H1 (cell line): ENCODE data around the gene CDK12. TPM values are rescaled to one million over a fixed set of nuclear protein-coding genes. Genes with fewer than 3 reads are reported as not detected.

Source experiments
- CTCF ChIA-PET: fragments of 300-600 bp; sonication (Branson Sonifier 250); formaldehyde crosslinking; loops from one replicate; lab custom pipeline; 2021; ENCODE audit not compliant: partially characterized antibody; lab: Charles Lee
- POLR2A ChIA-PET: fragments of 300-600 bp; sonication (Branson Sonifier 250); formaldehyde crosslinking; loops from one replicate; lab custom pipeline; 2021; ENCODE audit warnings: inconsistent platforms; ENCODE audit not compliant: partially characterized antibody; lab: Charles Lee
- DNase-seq, 2 experiments: peaks; one replicate each; pipeline versions ENCODE4 v3.0.0 to v3.0.0-alpha.2; 2010 to 2022; ENCODE audit warnings: low spot score in 2 of 2, low read depth in 1 of 2, mixed read lengths in 1 of 2
- FAIRE-seq: peaks from 2 replicates; lab custom pipeline; 2011; peaks lifted over from hg19 to GRCh38; lab: Jason Lieb, UNC
- H2AFZ ChIP-seq: 2 replicates; pipeline ENCODE4 v1.8.1; 2012; ENCODE audit warnings: low read length, inconsistent platforms
- H2AK5ac ChIP-seq: 2 replicates; pipeline ENCODE4 v1.6.1; 2013; ENCODE audit warnings: low read depth, low read length
- H2BK120ac ChIP-seq: replicated peaks from 2 replicates; pipeline ENCODE3; 2013; ENCODE audit warnings: low read depth, low read length, inconsistent platforms
- H2BK12ac ChIP-seq: 2 replicates; pipeline ENCODE4 v1.6.1; 2013; ENCODE audit warnings: low read depth, low read length
- H2BK15ac ChIP-seq: 2 replicates; pipeline ENCODE4 v1.6.1; 2013; ENCODE audit warnings: low read length
- H2BK20ac ChIP-seq: 2 replicates; pipeline ENCODE4 v1.6.1; 2013; ENCODE audit warnings: low read length
- H2BK5ac ChIP-seq: 2 replicates; pipeline ENCODE4 v1.6.1; 2013; ENCODE audit warnings: low read depth, low read length
- H3K14ac ChIP-seq: 2 replicates; pipeline ENCODE4 v1.6.1; 2013; ENCODE audit warnings: inconsistent platforms; ENCODE audit not compliant: insufficient read length
- H3K18ac ChIP-seq: 2 replicates; pipeline ENCODE4 v1.6.1; 2013; ENCODE audit warnings: low read length; ENCODE audit errors: extremely low read depth
- H3K23ac ChIP-seq: 2 replicates; pipeline ENCODE4 v1.6.1; 2013; ENCODE audit warnings: inconsistent platforms; ENCODE audit not compliant: insufficient read length
- H3K23me2 ChIP-seq: 2 replicates; pipeline ENCODE4 v1.6.1; 2013; ENCODE audit warnings: low read depth, low read length
- H3K27ac ChIP-seq: 2 replicates; pipeline ENCODE4 v1.6.1; 2011; ENCODE audit warnings: low read depth, low read length, inconsistent platforms
- H3K27me3 ChIP-seq, 4 experiments: replicated peaks in 1 of 4; 1 replicate in 1 of 4; 2 replicates in 3 of 4; pipeline versions ENCODE4 v1.6.1 to v1.8.1; 2011 to 2013; ENCODE audit warnings: low read length in 3 of 4, mild to moderate bottlenecking in 3 of 4, inconsistent platforms in 2 of 4, mixed read lengths in 2 of 4, moderate library complexity in 1 of 4; ENCODE audit not compliant: control insufficient read depth in 3 of 4, insufficient read depth in 3 of 4; ENCODE audit errors: extremely low read depth in 1 of 4
- H3K36me3 ChIP-seq, 4 experiments: 2 replicates each; pipeline versions ENCODE4 v1.6.1 to v1.8.1; 2011 to 2013; ENCODE audit warnings: mild to moderate bottlenecking in 4 of 4, low read length in 3 of 4, moderate library complexity in 2 of 4, control low read depth in 1 of 4, inconsistent platforms in 1 of 4; ENCODE audit not compliant: insufficient read depth in 4 of 4, control insufficient read depth in 2 of 4
- H3K4ac ChIP-seq: replicated peaks from 2 replicates; pipeline ENCODE3; 2013; ENCODE audit warnings: low read length, low read depth, mixed read lengths, inconsistent platforms; ENCODE audit not compliant: insufficient read length
- H3K4me1 ChIP-seq, 4 experiments: replicated peaks in 1 of 4; 1 replicate in 1 of 4; 2 replicates in 3 of 4; pipeline versions ENCODE4 v1.6.1 to v1.8.1; 2011 to 2013; ENCODE audit warnings: low read length in 3 of 4, inconsistent platforms in 2 of 4, mixed read lengths in 1 of 4; ENCODE audit not compliant: insufficient read depth in 4 of 4, control insufficient read depth in 3 of 4
- H3K4me2 ChIP-seq, 2 experiments: 2 replicates each; pipeline versions ENCODE4 v1.6.1 to v1.8.1; 2011 to 2013; ENCODE audit warnings: low read depth in 2 of 2, low read length in 2 of 2, control low read depth in 1 of 2, inconsistent platforms in 1 of 2, mild to moderate bottlenecking in 1 of 2; ENCODE audit not compliant: insufficient read depth in 1 of 2
- H3K4me3 ChIP-seq, 4 experiments: fragments of 200-600, 300-600 bp in 1 of 4; sonication (generic), shearing (Covaris generic), sonication (Bioruptor Twin) in 1 of 4; 2 replicates each; pipeline versions ENCODE4 v1.5.1 to v1.8.1; 2011 to 2016; ENCODE audit warnings: low read length in 4 of 4, low read depth in 3 of 4, control low read depth in 2 of 4, inconsistent platforms in 2 of 4, mild to moderate bottlenecking in 2 of 4, mixed read lengths in 1 of 4, moderate library complexity in 1 of 4; ENCODE audit not compliant: insufficient read depth in 2 of 4; ENCODE audit errors: extremely low read depth in 1 of 4
- H3K56ac ChIP-seq: replicated peaks from 2 replicates; pipeline ENCODE3; 2013; ENCODE audit warnings: low read depth, mild to moderate bottlenecking, mixed read lengths, low read length, inconsistent platforms; ENCODE audit not compliant: insufficient read length
- H3K79me1 ChIP-seq: 2 replicates; pipeline ENCODE4 v1.6.1; 2013; ENCODE audit warnings: low read depth, low read length, control low read depth
- H3K79me2 ChIP-seq, 2 experiments: 2 replicates each; pipeline versions ENCODE4 v1.6.1 to v1.8.1; 2012 to 2013; ENCODE audit warnings: low read length in 2 of 2, mild to moderate bottlenecking in 2 of 2, inconsistent platforms in 1 of 2; ENCODE audit not compliant: insufficient read depth in 2 of 2, control insufficient read depth in 1 of 2
- H3K9ac ChIP-seq, 4 experiments: replicated peaks in 1 of 4; 1 replicate in 1 of 4; 2 replicates in 3 of 4; pipeline versions ENCODE4 v1.6.1 to v1.8.1; 2011 to 2013; ENCODE audit warnings: low read depth in 3 of 4, low read length in 3 of 4, control low read depth in 2 of 4, mild to moderate bottlenecking in 2 of 4, moderate library complexity in 2 of 4, inconsistent platforms in 1 of 4; ENCODE audit errors: extremely low read depth in 1 of 4
- H3K9me3 ChIP-seq, 2 experiments: 2 replicates each; pipeline versions ENCODE4 v1.6.1 to v1.8.1; 2012 to 2013; ENCODE audit warnings: mild to moderate bottlenecking in 2 of 2, moderate library complexity in 2 of 2, control low read depth in 1 of 2, inconsistent platforms in 1 of 2, low read depth in 1 of 2, low read length in 1 of 2, mixed read lengths in 1 of 2; ENCODE audit not compliant: insufficient read depth in 2 of 2
- H4K20me1 ChIP-seq, 2 experiments: replicated peaks in 1 of 2; 2 replicates each; pipeline versions ENCODE3 to v1.8.1; 2011 to 2013; ENCODE audit warnings: inconsistent platforms in 2 of 2, low read length in 2 of 2, mild to moderate bottlenecking in 1 of 2; ENCODE audit not compliant: insufficient read depth in 2 of 2, control insufficient read depth in 1 of 2
- H4K5ac ChIP-seq: 2 replicates; pipeline ENCODE4 v1.6.1; 2013; ENCODE audit warnings: low read length, low read depth, mixed read lengths, inconsistent platforms; ENCODE audit not compliant: insufficient read length
- H4K8ac ChIP-seq: 2 replicates; pipeline ENCODE4 v1.8.0; 2013; ENCODE audit warnings: mild to moderate bottlenecking, moderate library complexity, low read length, inconsistent platforms; ENCODE audit not compliant: insufficient read depth; ENCODE audit errors: extremely low read depth
- H4K91ac ChIP-seq: replicated peaks from 2 replicates; pipeline ENCODE3; 2013; ENCODE audit warnings: low read length, mixed read lengths, inconsistent platforms; ENCODE audit not compliant: insufficient read length
- BCL11A ChIP-seq, 2 experiments: IDR thresholded peaks; one replicate each; pipeline ENCODE4 v1.6.1; 2011; ENCODE audit warnings: low read depth in 2 of 2, low read length in 2 of 2, mild to moderate bottlenecking in 2 of 2
- E2F6 ChIP-seq: IDR thresholded peaks from 2 replicates; pipeline ENCODE4 v1.6.1; 2012; ENCODE audit warnings: inconsistent platforms
- WGBS, 2 experiments: shearing (Covaris generic) in 1 of 2; methylation state at CpG; one replicate each; pipeline versions ENCODE4 v1.1.6 to v1.1.7; 2013 to 2015; ENCODE audit warnings: low lambda C conversion rate in 2 of 2, mixed read lengths in 2 of 2, inconsistent platforms in 1 of 2, low coverage in 1 of 2, missing lambda C conversion rate in 1 of 2; ENCODE audit not compliant: insufficient replicate concordance in 2 of 2, insufficient coverage in 1 of 2, insufficient read length in 1 of 2; ENCODE audit errors: extremely low coverage in 1 of 2, missing lambda C conversion rate in 1 of 2; 5-methylcytosine and 5-hydroxymethylcytosine counted together
- polyA plus RNA-seq, 7 experiments: library from polyadenylated mRNA; depleted of rRNA in 3 of 7; stranded (reverse) in 5 of 7; unstranded in 2 of 7; fragments of >200 nt in 5 of 7; fragments of 200-250 nt in 2 of 7; gene quantifications; 1 replicate in 5 of 7; 2 replicates in 1 of 7; 4 replicates in 1 of 7; pipeline versions ENCODE4 v1.2.1 to v1.2.3, GENCODE V29; 2011 to 2013; ENCODE audit warnings: missing spikeins in 2 of 7, mixed read lengths in 2 of 7
- total RNA-seq: library from RNA; stranded (reverse); fragmentation: NEBNext Ultra II Directional; extraction: Animal tissue kit (Norgen Biotek cat#: 25700); gene quantifications from 2 replicates; pipeline ENCODE4 v1.2.1, GENCODE V29; 2021

The CDK12 gene
- total and polyA plus RNA-seq, 2 of the 8 experiments (the other 6 are each of a cell fraction or from before 2014, with no cell fraction given), result 14.8 to 70.3 TPM

- Histone ChIP-seq H3K79me1 (no peaks in the 10 kb centered on the region), H3K27me3 (peaks cover 0 to 4% (median 2%) of the 10 kb centered on the region in 4 experiments; a peak in 3 of 7 replicates), H3K4ac (peak overlapping the region; percentile 24), H3K23me2 (peaks cover 2% of the 10 kb centered on the region; the same call in 1 of the 2 replicates), H2BK15ac (peak overlapping the region; percentile 89; the same call in 1 of the 2 replicates), H3K36me3 (no peaks in the 10 kb centered on the region), H2BK5ac (no peak overlapping the region; the same call in 1 of the 2 replicates), H2BK12ac (peak overlapping the region; percentile 95; the same call in 1 of the 2 replicates), H3K14ac (no peak overlapping the region), H3K4me2 (peak overlapping the region in 1 of 2 experiments; percentile 8; a peak in 3 of 4 replicates), H2AFZ (no peak overlapping the region), H3K23ac (no peak overlapping the region), H3K9ac (no peak overlapping the region), H3K27ac (no peak overlapping the region), H3K9me3 (no peaks in the 10 kb centered on the region), H3K4me3 (no peak overlapping the region), H3K4me1 (peaks cover 13 to 26% (median 17%) of the 10 kb centered on the region in 4 experiments), H2AK5ac (no peak overlapping the region), H4K8ac (no peak overlapping the region), H4K5ac (no peak overlapping the region), H2BK20ac (peak overlapping the region; percentile 80; the same call in 1 of the 2 replicates), H3K79me2 (no peaks in the 10 kb centered on the region), H4K20me1 (no peaks in the 10 kb centered on the region), H3K56ac (no peak overlapping the region), H2BK120ac (no peak overlapping the region), H4K91ac (no peak overlapping the region), H3K18ac (peak overlapping the region; percentile 79)
- no peak for DNase-seq
- FAIRE-seq, result no peak
- ChIA-PET POLR2A (no interaction called here), CTCF (interaction anchor here (0.6 to 11.6 kb wide), 15 partner anchors 8 to 93 kb away, joined by 3 to 167 read pairs (median 11); partner anchors contain the start of gene PPP1R1B)
- TF ChIP-seq BCL11A (IDR thresholded peaks at IDR 0.05; ENCODE audit: low read depth in 2 of 2, low read length in 2 of 2), result no peak
- no peak for TF ChIP-seq E2F6
- 77% methylated on average over 2 of the region's 2 CpGs; no CpG with 5 or more reads in 1 of the 2 experiments for WGBS, 2 experiments
Measured at GRCh38 chr17:39578272-39578671, 117.0 kb downstream of the CDK12 start.
